WTC11 (cell line): ENCODE results near the gene GPC2.

ENCODE experiments used
- FOXP1 ChIP-seq: sonication (generic); formaldehyde crosslinking; IDR thresholded peaks from 2 replicates; pipeline ENCODE4 v1.8.0; 2022; ENCODE audit warnings: missing genetic modification reagents, mild to moderate bottlenecking, moderate library complexity, borderline replicate concordance
- KAT7 ChIP-seq: sonication (generic); formaldehyde crosslinking; IDR thresholded peaks from 2 replicates; pipeline ENCODE4 v1.8.1; 2023; ENCODE audit warnings: missing genetic modification reagents, mild to moderate bottlenecking, borderline replicate concordance
- NFYB ChIP-seq: sonication (generic); formaldehyde crosslinking; conservative IDR thresholded peaks from 2 replicates; pipeline ENCODE4 v1.8.0; 2022; ENCODE audit warnings: low read depth, missing genetic modification reagents
- SP1 ChIP-seq: sonication (generic); formaldehyde crosslinking; conservative IDR thresholded peaks from 2 replicates; pipeline ENCODE4 v1.8.1; 2022; ENCODE audit warnings: missing genetic modification reagents
- ZNF317 ChIP-seq: sonication (generic); formaldehyde crosslinking; IDR thresholded peaks from 2 replicates; pipeline ENCODE4 v1.8.1; 2023; ENCODE audit warnings: low read depth, mild to moderate bottlenecking, moderate library complexity, missing genetic modification reagents, borderline replicate concordance
- TF ChIP-seq, protein P1 (sequence below): sonication (generic); formaldehyde crosslinking; IDR thresholded peaks from 2 replicates; pipeline ENCODE4 v1.8.1; 2023; ENCODE audit warnings: mild to moderate bottlenecking, moderate library complexity, missing genetic modification reagents
- TF ChIP-seq, protein P2 (sequence below): fragments of 200-600 bp; IDR thresholded peaks from 2 replicates; pipeline ENCODE4 v1.8.0; 2022; ENCODE audit warnings: antibody characterized with exemption
- TF ChIP-seq, protein P3 (sequence below): sonication (generic); formaldehyde crosslinking; IDR thresholded peaks from 2 replicates; pipeline ENCODE4 v1.8.1; 2023; ENCODE audit warnings: mild to moderate bottlenecking, missing genetic modification reagents
- TF ChIP-seq, protein P4 (sequence below): sonication (generic); formaldehyde crosslinking; IDR thresholded peaks from 2 replicates; pipeline ENCODE4 v1.8.1; 2022; ENCODE audit warnings: mild to moderate bottlenecking, missing genetic modification reagents, moderate library complexity, borderline replicate concordance

DNA sequence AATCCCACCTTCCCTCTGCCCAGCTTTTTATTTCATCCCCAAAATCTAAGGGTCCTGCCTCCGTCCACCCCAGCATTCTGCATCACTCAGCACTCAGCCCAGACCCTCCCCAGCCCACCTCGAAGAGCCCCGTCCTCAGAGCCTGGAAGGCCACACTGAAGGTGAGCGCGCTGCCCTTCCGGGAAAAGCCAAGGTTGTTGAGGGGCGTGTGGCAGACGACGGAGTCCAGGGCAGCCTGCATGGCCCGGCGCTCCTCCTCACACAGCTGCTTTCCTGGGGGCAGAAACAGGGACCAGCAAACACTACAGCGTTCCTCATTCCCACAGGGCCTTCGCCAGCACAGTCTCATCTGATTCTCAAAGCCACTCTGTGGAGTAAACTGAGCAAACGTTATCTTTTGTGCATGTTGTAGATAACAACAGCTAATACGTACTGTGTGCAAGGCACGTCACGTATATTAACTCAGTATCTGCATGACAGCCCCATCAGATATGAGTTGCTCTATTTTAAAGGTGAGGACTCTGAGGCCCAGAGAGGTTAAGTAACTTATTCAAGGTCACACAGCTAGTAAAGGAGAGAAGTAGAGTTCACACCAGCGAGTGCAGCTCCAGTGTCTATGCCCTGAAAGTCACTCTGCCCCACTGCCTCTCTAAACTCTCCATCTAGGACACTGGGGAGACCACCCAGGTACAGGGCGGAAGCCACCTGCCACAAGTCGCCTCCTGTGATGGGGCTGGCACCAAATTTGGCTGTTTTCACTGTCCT is 21.4 kb downstream of the GPC2 start:
- TF ChIP-seq, protein P1, sequence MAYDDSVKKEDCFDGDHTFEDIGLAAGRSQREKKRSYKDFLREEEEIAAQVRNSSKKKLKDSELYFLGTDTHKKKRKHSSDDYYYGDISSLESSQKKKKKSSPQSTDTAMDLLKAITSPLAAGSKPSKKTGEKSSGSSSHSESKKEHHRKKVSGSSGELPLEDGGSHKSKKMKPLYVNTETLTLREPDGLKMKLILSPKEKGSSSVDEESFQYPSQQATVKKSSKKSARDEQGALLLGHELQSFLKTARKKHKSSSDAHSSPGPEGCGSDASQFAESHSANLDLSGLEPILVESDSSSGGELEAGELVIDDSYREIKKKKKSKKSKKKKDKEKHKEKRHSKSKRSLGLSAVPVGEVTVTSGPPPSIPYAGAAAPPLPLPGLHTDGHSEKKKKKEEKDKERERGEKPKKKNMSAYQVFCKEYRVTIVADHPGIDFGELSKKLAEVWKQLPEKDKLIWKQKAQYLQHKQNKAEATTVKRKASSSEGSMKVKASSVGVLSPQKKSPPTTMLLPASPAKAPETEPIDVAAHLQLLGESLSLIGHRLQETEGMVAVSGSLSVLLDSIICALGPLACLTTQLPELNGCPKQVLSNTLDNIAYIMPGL (CRISPR knock-in tag), result no peak
- TF ChIP-seq NFYB (no peak), KAT7 (CRISPR knock-in tag) (no peak), ZNF317 (CRISPR knock-in tag) (no peak), SP1 (CRISPR knock-in tag) (no peak), FOXP1 (CRISPR knock-in tag) (no peak)
- TF ChIP-seq, protein P2, sequence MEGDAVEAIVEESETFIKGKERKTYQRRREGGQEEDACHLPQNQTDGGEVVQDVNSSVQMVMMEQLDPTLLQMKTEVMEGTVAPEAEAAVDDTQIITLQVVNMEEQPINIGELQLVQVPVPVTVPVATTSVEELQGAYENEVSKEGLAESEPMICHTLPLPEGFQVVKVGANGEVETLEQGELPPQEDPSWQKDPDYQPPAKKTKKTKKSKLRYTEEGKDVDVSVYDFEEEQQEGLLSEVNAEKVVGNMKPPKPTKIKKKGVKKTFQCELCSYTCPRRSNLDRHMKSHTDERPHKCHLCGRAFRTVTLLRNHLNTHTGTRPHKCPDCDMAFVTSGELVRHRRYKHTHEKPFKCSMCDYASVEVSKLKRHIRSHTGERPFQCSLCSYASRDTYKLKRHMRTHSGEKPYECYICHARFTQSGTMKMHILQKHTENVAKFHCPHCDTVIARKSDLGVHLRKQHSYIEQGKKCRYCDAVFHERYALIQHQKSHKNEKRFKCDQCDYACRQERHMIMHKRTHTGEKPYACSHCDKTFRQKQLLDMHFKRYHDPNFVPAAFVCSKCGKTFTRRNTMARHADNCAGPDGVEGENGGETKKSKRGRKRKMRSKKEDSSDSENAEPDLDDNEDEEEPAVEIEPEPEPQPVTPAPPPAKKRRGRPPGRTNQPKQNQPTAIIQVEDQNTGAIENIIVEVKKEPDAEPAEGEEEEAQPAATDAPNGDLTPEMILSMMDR, result no peak
- TF ChIP-seq, protein P3, sequence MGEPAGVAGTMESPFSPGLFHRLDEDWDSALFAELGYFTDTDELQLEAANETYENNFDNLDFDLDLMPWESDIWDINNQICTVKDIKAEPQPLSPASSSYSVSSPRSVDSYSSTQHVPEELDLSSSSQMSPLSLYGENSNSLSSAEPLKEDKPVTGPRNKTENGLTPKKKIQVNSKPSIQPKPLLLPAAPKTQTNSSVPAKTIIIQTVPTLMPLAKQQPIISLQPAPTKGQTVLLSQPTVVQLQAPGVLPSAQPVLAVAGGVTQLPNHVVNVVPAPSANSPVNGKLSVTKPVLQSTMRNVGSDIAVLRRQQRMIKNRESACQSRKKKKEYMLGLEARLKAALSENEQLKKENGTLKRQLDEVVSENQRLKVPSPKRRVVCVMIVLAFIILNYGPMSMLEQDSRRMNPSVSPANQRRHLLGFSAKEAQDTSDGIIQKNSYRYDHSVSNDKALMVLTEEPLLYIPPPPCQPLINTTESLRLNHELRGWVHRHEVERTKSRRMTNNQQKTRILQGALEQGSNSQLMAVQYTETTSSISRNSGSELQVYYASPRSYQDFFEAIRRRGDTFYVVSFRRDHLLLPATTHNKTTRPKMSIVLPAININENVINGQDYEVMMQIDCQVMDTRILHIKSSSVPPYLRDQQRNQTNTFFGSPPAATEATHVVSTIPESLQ, result no peak
- TF ChIP-seq, protein P4, sequence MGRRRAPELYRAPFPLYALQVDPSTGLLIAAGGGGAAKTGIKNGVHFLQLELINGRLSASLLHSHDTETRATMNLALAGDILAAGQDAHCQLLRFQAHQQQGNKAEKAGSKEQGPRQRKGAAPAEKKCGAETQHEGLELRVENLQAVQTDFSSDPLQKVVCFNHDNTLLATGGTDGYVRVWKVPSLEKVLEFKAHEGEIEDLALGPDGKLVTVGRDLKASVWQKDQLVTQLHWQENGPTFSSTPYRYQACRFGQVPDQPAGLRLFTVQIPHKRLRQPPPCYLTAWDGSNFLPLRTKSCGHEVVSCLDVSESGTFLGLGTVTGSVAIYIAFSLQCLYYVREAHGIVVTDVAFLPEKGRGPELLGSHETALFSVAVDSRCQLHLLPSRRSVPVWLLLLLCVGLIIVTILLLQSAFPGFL (CRISPR knock-in tag), result no peak
